Omental fat pad (tissue), 4 donors: ENCODE measurements around the gene ACSM2A. TPM values are rescaled to one million over a fixed set of nuclear protein-coding genes. Genes with fewer than 3 reads are reported as not detected.
"Not testable (repeated sequence)": the region's sequence is repeated elsewhere in the genome, so short reads cannot be mapped to it uniquely, and the experiment has no call there.

Experiments used
- ATAC-seq: fragments of 150-250 bp; one replicate; pipeline ENCODE4 v1.9.1; 2016; ENCODE audit warnings: mild to moderate bottlenecking, moderate library complexity; ENCODE audit not compliant: low FRiP score
- DNase-seq: peaks from one replicate; pipeline ENCODE4 v3.0.0-alpha.2; 2019; ENCODE audit warnings: low spot score
- CTCF ChIP-seq, 3 donors: fragments of 450-650 bp; IDR thresholded peaks; one replicate each; pipeline ENCODE4 v1.5.1; 2016 to 2017; ENCODE audit warnings: antibody characterized with exemption in 3 of 3, mild to moderate bottlenecking in 3 of 3, moderate library complexity in 2 of 3
- total RNA-seq, 4 donors: library from RNA; depleted of rRNA; stranded (reverse); fragments of >200 nt; gene quantifications; one replicate each; pipeline ENCODE4 v1.1.0, GENCODE V29; 2016

ACSM2A gene
- total RNA-seq, 4 donors from 2014 or later: 0.19 to 0.63 TPM; not detected in 2

- no peak for DNase-seq
- ATAC-seq: no peak
- no peak for TF ChIP-seq CTCF (IDR thresholded peaks at IDR 0.05)
These were observed 64.4 kb downstream of the ACSM2A start for GRCh38 chr16:20515688-20516090.

DNA sequence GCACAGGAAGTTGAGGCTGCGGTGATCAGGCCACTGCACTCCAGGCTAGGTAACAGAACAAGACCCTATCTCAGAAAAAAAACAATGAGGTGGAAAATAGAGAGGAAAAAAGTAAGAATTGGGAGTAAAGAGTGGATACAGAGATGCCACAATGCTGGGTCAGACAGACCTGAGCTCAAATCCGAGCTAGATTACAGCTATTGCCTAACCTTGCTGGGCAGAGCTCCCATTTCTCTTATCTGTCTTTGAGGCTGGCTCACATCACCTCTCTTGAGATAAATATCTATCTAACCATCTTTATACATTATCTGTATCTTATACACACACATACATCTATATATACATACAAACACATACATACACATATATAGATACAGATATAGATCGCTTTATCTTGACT, 65.8 kb downstream of the ACSM2A start:
- no peak for TF ChIP-seq CTCF (IDR thresholded peaks at IDR 0.05)
- DNase-seq: no peak
- ATAC-seq: no peak

- DNase-seq (no peak), ATAC-seq (no peak)
- TF ChIP-seq CTCF (IDR thresholded peaks at IDR 0.05): no peak
These were observed 67.9 kb downstream of the ACSM2A start for GRCh38 chr16:20519231-20519630.

GRCh38 chr16:20520103-20520502, 68.8 kb downstream of the ACSM2A start:
- TF ChIP-seq CTCF (IDR thresholded peaks at IDR 0.05): no peak
- DNase-seq: no peak
- ATAC-seq: no peak

DNA sequence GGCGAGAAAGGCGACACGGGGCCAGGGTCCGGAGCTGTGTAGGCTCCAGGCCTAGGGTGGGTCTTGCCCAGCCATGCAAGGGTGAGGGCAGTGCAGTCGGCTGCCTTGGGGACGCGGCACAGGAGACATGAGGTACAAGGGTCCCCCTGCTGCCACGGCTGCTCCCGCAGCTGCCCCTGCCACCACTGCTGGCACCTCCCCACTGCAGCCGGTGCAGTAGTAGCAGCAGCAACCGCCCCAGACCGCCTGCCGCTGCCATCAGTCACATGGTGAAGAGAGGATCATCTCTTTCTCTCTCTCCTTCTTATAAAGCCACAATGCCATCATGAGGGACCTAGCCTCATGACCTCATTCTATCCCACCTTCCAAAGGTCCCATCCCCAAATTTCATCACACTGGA, 80.5 kb downstream of the ACSM2A start:
- not testable (repeated sequence) for ATAC-seq, DNase-seq

DNA sequence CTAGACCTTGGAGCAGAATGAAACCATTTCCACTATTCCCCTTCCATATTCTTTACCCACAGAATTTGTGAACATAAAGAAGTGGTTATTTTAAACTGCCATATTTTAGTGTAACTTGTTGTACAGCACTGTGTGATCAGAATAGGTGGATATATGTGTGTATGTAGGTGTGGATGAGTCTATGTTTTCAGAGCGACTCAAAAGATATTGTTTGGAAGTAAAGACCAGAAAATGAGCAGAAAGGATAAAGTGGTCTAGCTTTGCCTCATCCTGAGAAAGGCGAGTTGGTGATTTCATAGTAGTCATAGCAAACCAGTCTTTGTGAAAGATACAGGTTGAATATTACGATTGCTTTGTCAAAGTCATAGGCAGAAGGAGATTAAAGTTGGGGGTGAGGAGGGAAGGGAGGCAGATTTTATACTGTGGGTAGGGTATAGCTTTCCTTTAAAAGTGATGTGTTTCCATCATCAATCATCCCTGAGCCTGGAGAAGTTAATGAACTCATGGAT, 81.0 kb downstream of the ACSM2A start:
- not testable (repeated sequence) for ATAC-seq, DNase-seq

DNA sequence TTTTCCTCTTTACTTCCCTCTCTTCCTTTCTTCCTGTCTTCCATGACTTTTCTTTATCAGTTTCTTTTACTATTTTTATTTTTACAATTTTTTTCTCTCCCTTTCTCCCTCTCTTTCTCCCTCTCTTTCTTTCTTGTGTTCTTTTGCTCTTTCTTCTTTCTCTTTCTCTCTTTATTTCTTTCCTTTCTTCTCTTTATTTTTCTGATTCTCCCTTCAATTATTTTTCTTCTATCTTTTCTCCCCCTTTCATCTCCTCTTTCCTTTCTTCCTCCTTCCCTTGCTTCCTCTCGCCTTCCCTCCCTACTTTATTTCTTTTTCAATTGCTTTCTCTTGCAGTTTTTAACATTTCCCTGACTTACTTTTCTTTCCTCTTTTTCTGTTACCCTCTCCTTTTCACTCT, 85.3 kb downstream of the ACSM2A start:
- not testable (repeated sequence) for DNase-seq, ATAC-seq

Other genes with a start within 250 kb of the ACSM2A start
- 1 to 10 TPM in 1 of 4 donors, under 1 TPM in 2, not detected in 1; 0.31 to 1.4 (median 0.32) TPM for gene GP2, start 124.0 kb upstream of the ACSM2A start, total RNA-seq
- gene UMOD, start 98.8 kb upstream of the ACSM2A start, total RNA-seq: not detected
- not detected for gene PDILT, start 46.8 kb upstream of the ACSM2A start, total RNA-seq
- 10 to 100 TPM; 12.9 to 27.9 (median 23.7) TPM for gene ACSM5, start 42.0 kb upstream of the ACSM2A start, total RNA-seq
- under 1 TPM in 1 of 4 donors, not detected in 3; 0.12 TPM for gene ACSM2B, start 124.8 kb downstream of the ACSM2A start, total RNA-seq
- gene ACSM1, start 246.2 kb downstream of the ACSM2A start, total RNA-seq: 1 to 10 TPM in 2 of 4 donors, not detected in 2; 1.2 to 2.3 TPM